ENCODE data around the gene CDK18.

Gene CDK18

DNA sequence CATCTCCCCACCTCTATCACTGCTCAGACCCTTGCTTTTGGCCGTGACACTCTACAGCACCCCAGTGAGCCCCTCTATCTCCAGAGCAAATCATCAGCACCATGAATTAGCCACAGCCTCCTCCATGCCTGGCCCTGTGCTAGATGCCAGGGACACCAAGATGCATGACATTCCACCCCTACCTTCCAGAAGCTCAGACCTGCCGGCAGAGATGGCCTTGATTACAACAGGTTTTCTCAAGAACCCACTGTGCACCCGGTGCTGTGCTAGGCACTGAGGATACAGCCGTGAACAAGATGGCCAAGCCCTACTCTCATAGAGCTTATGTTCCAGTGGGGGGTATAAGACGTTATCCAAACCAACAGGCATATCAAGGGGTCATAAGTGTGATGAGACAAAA, 30.6 kb downstream of the CDK18 start:
- DNase-seq (ENCODE audit: insufficient read length, low spot score) (no peak), FAIRE-seq (no peak)
- TF ChIP-seq, protein P1, sequence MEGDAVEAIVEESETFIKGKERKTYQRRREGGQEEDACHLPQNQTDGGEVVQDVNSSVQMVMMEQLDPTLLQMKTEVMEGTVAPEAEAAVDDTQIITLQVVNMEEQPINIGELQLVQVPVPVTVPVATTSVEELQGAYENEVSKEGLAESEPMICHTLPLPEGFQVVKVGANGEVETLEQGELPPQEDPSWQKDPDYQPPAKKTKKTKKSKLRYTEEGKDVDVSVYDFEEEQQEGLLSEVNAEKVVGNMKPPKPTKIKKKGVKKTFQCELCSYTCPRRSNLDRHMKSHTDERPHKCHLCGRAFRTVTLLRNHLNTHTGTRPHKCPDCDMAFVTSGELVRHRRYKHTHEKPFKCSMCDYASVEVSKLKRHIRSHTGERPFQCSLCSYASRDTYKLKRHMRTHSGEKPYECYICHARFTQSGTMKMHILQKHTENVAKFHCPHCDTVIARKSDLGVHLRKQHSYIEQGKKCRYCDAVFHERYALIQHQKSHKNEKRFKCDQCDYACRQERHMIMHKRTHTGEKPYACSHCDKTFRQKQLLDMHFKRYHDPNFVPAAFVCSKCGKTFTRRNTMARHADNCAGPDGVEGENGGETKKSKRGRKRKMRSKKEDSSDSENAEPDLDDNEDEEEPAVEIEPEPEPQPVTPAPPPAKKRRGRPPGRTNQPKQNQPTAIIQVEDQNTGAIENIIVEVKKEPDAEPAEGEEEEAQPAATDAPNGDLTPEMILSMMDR (IDR thresholded peaks at IDR 0.05; ENCODE audit: insufficient read depth, missing control alignments): no peak

DNA sequence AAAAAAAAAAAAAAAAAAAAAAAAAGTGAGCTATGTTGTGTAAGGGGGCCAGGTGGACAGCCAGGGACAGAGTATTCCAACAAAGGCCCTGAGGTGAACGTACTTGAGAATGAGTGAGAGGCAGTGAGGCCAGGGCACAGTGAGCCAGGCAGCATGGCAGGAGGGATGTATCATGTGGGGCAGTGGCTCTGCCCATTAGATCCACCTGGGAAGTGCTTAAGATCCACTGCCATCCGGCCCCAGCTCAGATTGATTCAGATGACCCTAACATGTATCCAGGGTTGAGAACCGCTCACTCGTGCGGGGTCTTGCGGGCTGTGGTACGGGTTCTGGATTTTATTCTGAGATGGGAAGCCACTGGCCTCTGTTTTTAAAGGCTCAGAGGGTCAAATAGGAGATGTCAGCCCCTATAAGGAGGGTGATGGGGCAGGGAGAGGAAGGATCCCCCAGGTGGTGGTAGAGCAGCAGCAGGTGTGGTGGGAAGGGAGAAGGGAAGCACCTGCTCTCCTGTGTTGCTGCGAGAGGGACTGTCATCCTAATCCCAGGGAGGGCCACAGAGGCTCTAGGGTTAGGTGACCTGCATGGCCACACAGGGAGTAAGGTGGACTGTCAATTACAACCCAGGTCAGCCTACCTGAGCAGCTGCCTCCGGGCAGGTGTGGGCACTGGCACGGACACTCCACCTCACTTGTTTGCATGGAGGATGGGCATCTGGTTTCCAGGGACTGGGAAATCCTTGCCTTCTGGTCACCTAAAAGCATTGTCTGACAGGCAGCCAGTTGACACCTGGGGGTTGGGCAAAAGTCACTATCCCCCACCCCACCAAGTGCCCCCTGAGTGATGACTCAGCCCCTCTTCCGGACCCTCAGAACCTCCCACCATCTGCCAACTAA, 31.6 kb downstream of the CDK18 start:
- TF ChIP-seq, protein P1 (IDR thresholded peaks at IDR 0.05; ENCODE audit: insufficient read depth, missing control alignments): no peak
- DNase-seq (ENCODE audit: insufficient read length, low spot score) (no peak), FAIRE-seq (no peak)

DNA sequence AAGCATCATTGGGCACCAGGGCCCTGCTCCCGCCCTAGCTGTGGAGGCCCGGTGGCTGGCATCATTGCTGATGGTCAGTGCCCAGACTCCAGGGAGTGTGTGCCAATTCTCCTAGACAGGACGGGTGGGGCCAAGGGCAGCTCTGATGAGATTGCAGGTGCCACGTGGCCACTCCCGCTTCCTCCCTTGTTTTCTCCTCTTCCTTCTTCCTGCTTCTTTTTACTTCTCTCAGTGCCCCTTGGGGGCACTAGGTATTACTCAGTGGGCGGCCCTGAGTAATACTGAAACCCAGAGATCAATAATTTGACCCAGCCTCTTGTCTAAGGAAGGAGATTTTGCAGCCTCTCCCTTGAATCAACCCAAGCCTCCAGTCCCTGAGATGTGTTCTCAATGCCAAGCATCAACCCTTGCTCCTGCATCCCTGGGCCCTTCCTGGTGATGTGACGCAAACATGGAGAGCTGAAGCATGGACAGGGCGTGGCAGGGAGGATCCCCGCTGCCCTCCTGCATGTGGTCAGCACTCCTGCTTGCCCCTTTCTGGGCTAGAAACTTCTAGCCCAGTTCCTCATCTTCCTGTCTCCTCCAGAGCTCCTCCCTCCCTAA, 32.4 kb downstream of the CDK18 start:
- FAIRE-seq: no peak
- no peak for DNase-seq (ENCODE audit: insufficient read length, low spot score)
- TF ChIP-seq, protein P1 (IDR thresholded peaks at IDR 0.05; ENCODE audit: insufficient read depth, missing control alignments): no peak

DNA sequence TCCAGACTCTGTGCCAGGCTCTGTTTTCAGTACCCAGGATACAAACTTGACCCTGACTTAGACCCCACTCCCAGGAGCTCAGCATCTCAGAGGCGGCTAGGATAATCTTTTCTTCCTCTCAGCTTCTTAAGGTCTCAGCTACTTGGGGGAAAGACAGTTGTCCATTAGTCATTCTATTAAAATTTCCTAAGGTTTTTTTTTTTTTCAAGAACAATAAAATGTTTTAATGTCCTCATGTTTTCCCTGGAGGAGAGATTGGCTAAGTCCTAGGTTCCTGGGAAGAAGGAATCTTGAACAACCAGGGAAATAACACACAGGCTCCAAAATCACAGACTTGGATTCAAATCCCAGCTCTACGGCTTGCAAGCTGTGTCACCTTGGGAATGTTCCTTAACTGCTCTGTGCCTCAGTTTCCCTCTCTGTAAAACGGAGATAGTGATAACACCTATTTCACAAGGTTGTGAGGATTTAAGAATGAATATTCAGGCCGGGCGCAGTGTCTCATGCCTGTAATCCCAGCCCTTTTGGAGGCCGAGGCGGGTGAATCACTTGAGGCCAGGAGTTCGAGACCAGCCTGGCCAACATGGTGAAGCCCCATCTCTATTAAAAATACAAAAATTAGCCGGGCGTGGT, 33.0 kb downstream of the CDK18 start:
- TF ChIP-seq, protein P1 (IDR thresholded peaks at IDR 0.05; ENCODE audit: insufficient read depth, missing control alignments): no peak
- no peak for DNase-seq (ENCODE audit: insufficient read length, low spot score)
- FAIRE-seq: no peak

DNA sequence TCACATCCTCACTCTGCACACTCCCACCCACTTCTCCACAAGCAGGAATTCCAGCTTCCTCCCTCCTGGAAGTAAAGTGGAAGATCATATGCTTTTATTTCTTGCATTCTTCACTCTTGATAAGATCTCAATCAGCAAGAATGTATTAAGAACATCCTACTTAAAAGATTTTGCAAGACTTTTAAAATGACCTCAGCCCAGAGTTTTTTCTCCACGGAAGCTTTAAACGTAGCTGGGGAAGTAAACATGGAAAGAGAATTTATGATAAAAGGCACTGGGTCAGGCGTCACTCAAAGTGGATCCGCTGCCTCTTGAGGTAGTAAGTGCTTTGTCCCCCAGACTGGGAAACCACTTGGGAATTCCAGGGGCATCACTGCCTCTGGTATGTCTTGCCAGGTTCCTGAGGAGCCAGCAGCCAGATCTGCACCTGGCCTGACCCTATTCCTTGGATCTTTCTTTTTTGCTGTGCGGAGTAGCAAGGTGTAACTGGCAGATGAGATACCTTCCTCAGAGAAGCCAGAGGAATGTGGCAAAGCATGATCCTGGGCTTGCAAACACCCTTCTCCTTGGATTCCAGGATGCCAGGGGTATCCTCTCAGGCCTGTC, 33.9 kb downstream of the CDK18 start:
- DNase-seq (ENCODE audit: insufficient read length, low spot score) (no peak), FAIRE-seq (no peak)
- TF ChIP-seq, protein P1 (IDR thresholded peaks at IDR 0.05; ENCODE audit: insufficient read depth, missing control alignments): no peak

DNA sequence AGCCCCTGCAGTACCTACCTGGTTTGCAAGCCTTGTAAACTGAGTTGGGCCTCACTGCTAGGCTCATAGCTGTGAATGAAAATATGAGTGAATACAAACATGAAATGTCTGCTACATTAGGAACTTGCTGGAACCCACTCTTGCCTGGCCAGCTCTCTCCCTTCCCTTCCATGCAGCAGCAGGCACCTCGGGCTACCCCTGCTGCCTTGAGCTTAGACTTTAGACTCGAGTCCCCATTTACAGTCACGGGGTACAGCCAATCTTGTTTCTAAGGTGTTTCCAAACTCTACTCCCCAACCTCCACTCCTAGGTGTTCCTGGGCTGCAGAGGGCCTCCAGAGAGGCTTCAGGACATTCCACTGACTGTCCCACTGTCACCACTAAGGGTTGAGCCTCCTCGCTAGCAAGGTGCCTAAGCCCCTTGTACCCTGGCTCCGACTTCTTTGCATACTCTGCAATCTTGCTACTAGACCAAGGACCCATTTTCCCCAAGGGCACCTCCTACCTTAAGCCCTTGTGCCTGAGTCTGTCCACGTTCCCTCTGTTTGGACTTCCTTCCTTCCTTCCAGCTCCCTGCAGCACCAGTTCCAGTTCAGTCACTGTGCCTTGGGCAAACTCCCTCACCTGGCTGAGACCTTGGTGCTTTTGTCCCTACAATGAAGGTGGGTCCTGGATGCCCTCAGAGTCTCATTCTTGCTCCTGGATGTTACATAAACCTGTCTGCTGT, 36.9 kb downstream of the CDK18 start:
- FAIRE-seq: no peak
- TF ChIP-seq, protein P1 (IDR thresholded peaks at IDR 0.05; ENCODE audit: insufficient read depth, missing control alignments): no peak
- no peak for DNase-seq (ENCODE audit: insufficient read length, low spot score)
